Common myeloid progenitor, CD34-positive (primary cell): ENCODE measurements around the gene KDSR.

Source experiments
- CTCF ChIA-PET: fragments of 350-600 bp; sonication (Branson Sonifier 250); formaldehyde crosslinking; loops from one replicate; lab custom pipeline; 2021; ENCODE audit warnings: antibody characterized with exemption; lab: Charles Lee
- POLR2A ChIA-PET: fragments of 350-600 bp; sonication (Branson Sonifier 250); formaldehyde crosslinking; loops from one replicate; lab custom pipeline; 2021; ENCODE audit warnings: antibody characterized with exemption; lab: Charles Lee
- DNase-seq, 3 donors: peaks; one replicate each; pipeline versions ENCODE4 v3.0.0 to v3.0.0-alpha.2; 2013
- H3K27ac ChIP-seq, 2 experiments: 1 replicate in 1 of 2; 2 replicates in 1 of 2; pipeline ENCODE4 v1.7.0; 2013; ENCODE audit warnings: inconsistent platforms in 2 of 2, low read length in 2 of 2, mild to moderate bottlenecking in 2 of 2, low read depth in 1 of 2, moderate library complexity in 1 of 2; ENCODE audit not compliant: severe bottlenecking in 2 of 2, insufficient read depth in 1 of 2, poor library complexity in 1 of 2
- H3K27me3 ChIP-seq, 5 experiments: replicated peaks in 2 of 5; 1 replicate in 3 of 5; 2 replicates in 2 of 5; pipeline versions ENCODE4 v1.6.1 to v1.7.0; 2013; ENCODE audit warnings: low read length in 4 of 5, mild to moderate bottlenecking in 2 of 5, moderate library complexity in 2 of 5, inconsistent platforms in 1 of 5; ENCODE audit not compliant: insufficient read depth in 5 of 5, control insufficient read depth in 4 of 5
- H3K36me3 ChIP-seq, 4 experiments: 1 replicate in 2 of 4; 2 replicates in 2 of 4; pipeline versions ENCODE4 v1.6.1 to v1.7.0; 2013; ENCODE audit warnings: low read length in 3 of 4, control low read depth in 1 of 4, mild to moderate bottlenecking in 1 of 4; ENCODE audit not compliant: control insufficient read depth in 4 of 4, insufficient read depth in 4 of 4
- H3K4me1 ChIP-seq, 4 experiments: 1 replicate in 3 of 4; 2 replicates in 1 of 4; pipeline versions ENCODE4 v1.6.1 to v1.7.1; 2013; ENCODE audit warnings: low read length in 3 of 4, mild to moderate bottlenecking in 3 of 4, control low read depth in 1 of 4, inconsistent platforms in 1 of 4, moderate library complexity in 1 of 4; ENCODE audit not compliant: control insufficient read depth in 4 of 4, insufficient read depth in 4 of 4; ENCODE audit errors: control extremely low read depth in 1 of 4
- H3K4me3 ChIP-seq, 7 experiments: 1 replicate in 4 of 7; 2 replicates in 3 of 7; pipeline versions ENCODE4 v1.5.1 to v1.7.0; 2013; ENCODE audit warnings: mild to moderate bottlenecking in 7 of 7, low read length in 6 of 7, moderate library complexity in 6 of 7, inconsistent platforms in 2 of 7, low read depth in 2 of 7, control low read depth in 1 of 7; ENCODE audit not compliant: insufficient read depth in 4 of 7, control insufficient read depth in 1 of 7; ENCODE audit errors: extremely low read depth in 1 of 7
- H3K9me3 ChIP-seq, 5 experiments: 1 replicate in 4 of 5; 2 replicates in 1 of 5; pipeline versions ENCODE4 v1.6.1 to v1.7.1; 2013; ENCODE audit warnings: low read length in 4 of 5, mild to moderate bottlenecking in 2 of 5, inconsistent platforms in 1 of 5, low read depth in 1 of 5, moderate library complexity in 1 of 5; ENCODE audit not compliant: control insufficient read depth in 4 of 5, insufficient read depth in 2 of 5; ENCODE audit errors: control extremely low read depth in 1 of 5
- WGBS: methylation state at CpG from one replicate; pipeline ENCODE4 v1.1.5; 2013; ENCODE audit not compliant: insufficient coverage; 5-methylcytosine and 5-hydroxymethylcytosine counted together

The KDSR gene

GRCh38 chr18:63292831-63293683 is 73.9 kb downstream of the KDSR start:
- no peaks in the 10 kb centered on the region for H3K9me3 ChIP-seq
- H3K4me3 ChIP-seq = no peak overlapping the region
- WGBS = 78% methylated on average over 10 of the region's 11 CpGs
- H3K27ac ChIP-seq = no peak overlapping the region
- H3K4me1 ChIP-seq = peaks cover 0 to 17% (median 11%) of the 10 kb centered on the region in 4 experiments
- peak in 1 of 3 donors; percentile 36 for DNase-seq
- no peaks in the 10 kb centered on the region for H3K27me3 ChIP-seq
- POLR2A ChIA-PET = no interaction called here
- peaks cover 0 to 38% (median 4%) of the 10 kb centered on the region in 4 experiments for H3K36me3 ChIP-seq
- CTCF ChIA-PET = interaction anchor here (1.0 to 1.3 kb wide), 3 partner anchors 13 to 29 kb away, joined by 3 to 4 read pairs (median 3); no protein-coding TSS in a partner anchor

- H3K4me1 ChIP-seq = peaks cover 0 to 17% (median 11%) of the 10 kb centered on the region in 4 experiments
- ChIA-PET CTCF (interaction anchor here (1.3 to 2.2 kb wide), 2 partner anchors 10 to 27 kb away, joined by 4 to 5 read pairs; no protein-coding TSS in a partner anchor), POLR2A (no interaction called here)
- no peak overlapping the region for H3K27ac ChIP-seq
- DNase-seq = no peak
- no peak overlapping the region for H3K4me3 ChIP-seq
- 100% methylated on average over 2 of the region's 5 CpGs for WGBS
- no peaks in the 10 kb centered on the region for H3K27me3 ChIP-seq
- peaks cover 0 to 31% (median 3%) of the 10 kb centered on the region in 4 experiments for H3K36me3 ChIP-seq
- no peaks in the 10 kb centered on the region for H3K9me3 ChIP-seq
Observed at GRCh38 chr18:63291278-63291677, 75.7 kb downstream of the KDSR start.

- Histone ChIP-seq H3K4me1 (peaks cover 0 to 17% (median 11%) of the 10 kb centered on the region in 4 experiments), H3K27ac (no peak overlapping the region), H3K36me3 (peaks cover 0 to 32% (median 3%) of the 10 kb centered on the region in 4 experiments), H3K9me3 (no peaks in the 10 kb centered on the region), H3K27me3 (no peaks in the 10 kb centered on the region), H3K4me3 (no peak overlapping the region)
- DNase-seq = no peak
- ChIA-PET CTCF (interaction anchor here (1.3 to 2.2 kb wide), 2 partner anchors 10 to 27 kb away, joined by 4 to 5 read pairs; no protein-coding TSS in a partner anchor), POLR2A (no interaction called here)
- 100% methylated on average over 6 of the region's 7 CpGs for WGBS
Observed at GRCh38 chr18:63290821-63291200, 76.2 kb downstream of the KDSR start.

GRCh38 chr18:63290166-63290820 is 76.7 kb downstream of the KDSR start:
- no peaks in the 10 kb centered on the region for H3K27me3 ChIP-seq
- 92% methylated on average over 5 of the region's 6 CpGs for WGBS
- ChIA-PET CTCF (interaction anchor here (1.3 to 2.2 kb wide), 2 partner anchors 11 to 28 kb away, joined by 4 to 5 read pairs; no protein-coding TSS in a partner anchor), POLR2A (no interaction called here)
- H3K4me1 ChIP-seq = peaks cover 0 to 17% (median 11%) of the 10 kb centered on the region in 4 experiments
- H3K27ac ChIP-seq = no peak overlapping the region
- H3K9me3 ChIP-seq = no peaks in the 10 kb centered on the region
- no peak overlapping the region for H3K4me3 ChIP-seq
- H3K36me3 ChIP-seq = peaks cover 0 to 31% (median 3%) of the 10 kb centered on the region in 4 experiments
- DNase-seq = no peak

- ChIA-PET CTCF (interaction anchor here (1.0 to 1.4 kb wide), 3 partner anchors 8 to 42 kb away, joined by 3 to 4 read pairs (median 4); no protein-coding TSS in a partner anchor), POLR2A (no interaction called here)
- Histone ChIP-seq H3K27ac (no peak overlapping the region), H3K4me1 (peaks cover 0 to 8% (median 6%) of the 10 kb centered on the region in 4 experiments), H3K36me3 (peaks cover 0 to 29% (median 3%) of the 10 kb centered on the region in 4 experiments), H3K27me3 (no peaks in the 10 kb centered on the region), H3K9me3 (no peaks in the 10 kb centered on the region), H3K4me3 (no peak overlapping the region)
- 100% methylated on average over 1 of the region's 2 CpGs for WGBS
- no peak for DNase-seq
Observed at GRCh38 chr18:63288311-63288710, 78.7 kb downstream of the KDSR start.

GRCh38 chr18:63287691-63288220 is 79.2 kb downstream of the KDSR start:
- WGBS = no CpG with 5 or more reads among the region's 1 CpG
- no peaks in the 10 kb centered on the region for H3K9me3 ChIP-seq
- ChIA-PET CTCF (interaction anchor here (0.6 to 1.0 kb wide), 2 partner anchors 9 to 271 kb away, joined by 3 to 4 read pairs; no protein-coding TSS in a partner anchor), POLR2A (no interaction called here)
- peaks cover 0 to 26% (median 3%) of the 10 kb centered on the region in 4 experiments for H3K36me3 ChIP-seq
- H3K4me3 ChIP-seq = no peak overlapping the region
- no peaks in the 10 kb centered on the region for H3K27me3 ChIP-seq
- H3K27ac ChIP-seq = no peak overlapping the region
- H3K4me1 ChIP-seq = peaks cover 0 to 3% (median under 1%) of the 10 kb centered on the region in 4 experiments
- DNase-seq = no peak
